Subcutaneous adipose tissue (tissue), 4 donors: ENCODE measurements around the gene SCNN1B. TPM values are rescaled to one million over a fixed set of nuclear protein-coding genes. Genes with fewer than 3 reads are reported as not detected.

Source experiments
- CTCF ChIP-seq: fragments of 450-650 bp; IDR thresholded peaks from one replicate; pipeline ENCODE4 v1.5.1; 2016; ENCODE audit warnings: low read depth, mild to moderate bottlenecking, control low read depth, antibody characterized with exemption, moderate library complexity
- total RNA-seq, 4 donors: library from RNA; depleted of rRNA; stranded (reverse); fragments of >200 nt; gene quantifications; one replicate each; pipeline ENCODE4 v1.1.0, GENCODE V29; 2016

SCNN1B gene
- total RNA-seq, 4 donors from 2014 or later = 1.9 to 30.3 (median 5.6) TPM

DNA sequence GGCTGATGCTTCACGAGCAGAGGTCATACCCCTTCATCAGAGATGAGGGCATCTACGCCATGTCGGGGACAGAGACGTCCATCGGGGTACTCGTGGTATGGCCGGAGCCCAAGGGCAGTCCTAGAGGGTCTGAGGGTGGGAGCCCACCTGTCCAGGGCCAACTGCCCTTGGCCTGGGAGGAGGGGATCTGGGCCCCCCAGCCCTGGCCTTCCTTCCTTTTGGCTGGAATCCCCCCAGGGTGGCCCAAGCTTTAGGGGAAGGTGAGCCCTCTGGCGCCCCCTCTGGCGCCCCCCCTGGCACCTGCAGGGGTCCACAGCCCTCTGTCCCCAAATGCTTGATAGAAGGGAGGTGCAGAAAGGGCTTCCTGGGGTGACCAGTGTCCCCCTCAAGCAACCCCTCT is 69.3 kb downstream of the SCNN1B start:
- TF ChIP-seq CTCF = no peak

- no peak for TF ChIP-seq CTCF
These were observed 71.5 kb downstream of the SCNN1B start for GRCh38 chr16:23373436-23374219.

GRCh38 chr16:23374721-23375510 is 72.8 kb downstream of the SCNN1B start:
- no peak for TF ChIP-seq CTCF

DNA sequence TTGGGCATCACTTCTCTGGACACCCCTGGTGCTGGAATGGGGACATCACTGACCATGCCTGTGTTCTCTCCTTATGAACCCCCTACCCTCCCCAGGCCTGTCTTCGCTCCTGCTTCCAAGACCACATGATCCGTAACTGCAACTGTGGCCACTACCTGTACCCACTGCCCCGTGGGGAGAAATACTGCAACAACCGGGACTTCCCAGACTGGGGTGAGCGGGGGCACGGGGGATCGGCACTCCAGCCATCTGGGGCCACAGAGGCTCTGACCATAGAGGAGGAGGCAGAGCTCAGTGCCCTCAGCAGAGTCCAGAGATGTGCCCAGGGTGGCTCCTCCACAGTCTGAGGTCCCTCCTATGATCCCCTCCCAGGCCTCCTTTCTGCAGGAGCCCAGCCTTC is 73.5 kb downstream of the SCNN1B start:
- TF ChIP-seq CTCF = no peak

DNA sequence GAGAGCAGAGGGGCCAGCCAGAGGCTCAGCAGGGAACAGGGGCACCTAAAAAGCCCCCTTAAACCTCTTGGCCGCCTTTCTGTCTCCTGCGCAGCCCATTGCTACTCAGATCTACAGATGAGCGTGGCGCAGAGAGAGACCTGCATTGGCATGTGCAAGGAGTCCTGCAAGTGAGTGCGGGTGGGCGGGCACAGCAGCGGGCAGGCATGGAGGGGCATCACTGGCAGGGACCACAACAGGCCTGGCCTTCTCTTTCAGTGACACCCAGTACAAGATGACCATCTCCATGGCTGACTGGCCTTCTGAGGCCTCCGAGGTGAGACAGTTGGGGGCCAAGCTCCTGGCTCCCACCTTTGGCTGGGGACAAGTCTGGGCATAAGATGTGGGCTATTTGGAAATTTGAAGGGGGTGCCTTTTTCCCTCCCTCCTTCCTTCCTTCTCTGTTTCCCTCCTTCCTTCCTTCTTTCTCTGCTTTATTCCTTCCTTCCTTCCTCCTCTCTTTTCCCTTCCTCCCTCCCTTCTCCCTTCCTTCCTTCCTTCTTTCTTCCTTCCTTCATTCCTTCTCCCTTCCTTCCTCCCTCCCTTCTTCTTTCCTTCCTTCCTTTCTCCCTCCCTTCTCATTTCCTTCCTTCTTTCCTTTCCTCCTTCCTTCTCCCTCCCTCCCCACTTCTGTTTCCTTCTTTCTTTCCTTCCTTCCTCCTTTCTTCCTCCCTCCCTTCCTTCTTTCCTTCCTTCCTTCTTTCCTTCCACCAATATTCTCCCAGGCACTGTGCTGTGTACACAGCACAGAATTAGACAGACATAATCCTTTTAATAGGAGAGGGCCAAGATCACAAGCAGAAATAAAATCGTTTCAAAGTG is 75.2 kb downstream of the SCNN1B start:
- no peak for TF ChIP-seq CTCF

DNA sequence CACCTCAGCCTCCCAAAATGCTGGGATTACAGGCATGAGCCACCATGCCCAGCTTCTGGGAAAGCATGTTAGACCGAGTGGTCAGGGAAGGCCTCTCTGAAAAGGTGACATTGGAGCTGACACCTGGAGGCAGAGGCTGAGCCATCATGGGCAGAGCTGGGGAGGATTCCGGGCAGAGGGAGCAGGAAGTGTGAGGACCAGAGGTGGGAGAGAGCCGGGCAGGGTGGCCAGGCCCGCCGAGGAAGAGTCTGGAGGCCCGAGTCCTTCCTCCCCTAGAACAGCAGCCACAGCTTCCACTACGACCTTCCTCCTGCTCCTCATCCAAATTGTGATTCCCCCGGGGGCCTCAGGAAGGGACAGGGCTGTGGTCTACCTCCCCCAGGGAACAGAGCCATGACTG is 76.2 kb downstream of the SCNN1B start:
- no peak for TF ChIP-seq CTCF
